Thoracic aorta (tissue), 2 donors: Measurements from ENCODE around the gene HMX1. TPM values are rescaled to one million over a fixed set of nuclear protein-coding genes. Genes with fewer than 3 reads are reported as not detected.

Experiments
- ATAC-seq: fragments of 150-250 bp; one replicate; pipeline ENCODE4 v1.8.0; 2017; ENCODE audit warnings: low read depth; ENCODE audit not compliant: insufficient number of reproducible peaks, low FRiP score
- DNase-seq: peaks from one replicate; pipeline ENCODE4 v3.0.0-alpha.2; 2020; ENCODE audit warnings: low spot score
- H3K27ac ChIP-seq, 2 donors: fragments of 200-600 bp; sonication (generic); 1 replicate in 1 of 2; 2 replicates in 1 of 2; pipeline ENCODE4 v1.5.1; 2016; ENCODE audit warnings: mild to moderate bottlenecking in 2 of 2, moderate library complexity in 2 of 2
- H3K27me3 ChIP-seq: fragments of 200-600 bp; sonication (generic); replicated peaks from 2 replicates; pipeline ENCODE4 v1.6.0; 2016; ENCODE audit warnings: mild to moderate bottlenecking; ENCODE audit not compliant: insufficient read depth
- H3K36me3 ChIP-seq: fragments of 200-600 bp; sonication (generic); one replicate; pipeline ENCODE4 v1.5.1; 2016
- H3K4me1 ChIP-seq, 2 donors: fragments of 200-600 bp; sonication (generic); 1 replicate in 1 of 2; 2 replicates in 1 of 2; pipeline versions ENCODE4 v1.5.1 to v1.6.0; 2016; ENCODE audit warnings: low read depth in 2 of 2, mild to moderate bottlenecking in 1 of 2; ENCODE audit not compliant: control insufficient read depth in 1 of 2
- H3K4me3 ChIP-seq: fragments of 200-600 bp; sonication (generic); 2 replicates; pipeline ENCODE4 v1.5.1; 2016; ENCODE audit warnings: mild to moderate bottlenecking
- H3K9me3 ChIP-seq: fragments of 200-600 bp; sonication (generic); 2 replicates; pipeline ENCODE4 v1.5.1; 2016
- total RNA-seq, 2 donors: library from RNA; depleted of rRNA; stranded (reverse); fragments of >200 nt; gene quantifications; one replicate each; pipeline versions ENCODE4 v1.1.0 to v1.2.3, GENCODE V29; 2016
- TF ChIP-seq, protein P1 (sequence below): fragments of 200-600 bp; sonication (generic); IDR thresholded peaks from one replicate; pipeline ENCODE4 v1.5.1; 2019; ENCODE audit warnings: antibody characterized with exemption

Gene HMX1
- total RNA-seq, 2 donors from 2014 or later: 0.28 TPM; not detected in 1

DNA sequence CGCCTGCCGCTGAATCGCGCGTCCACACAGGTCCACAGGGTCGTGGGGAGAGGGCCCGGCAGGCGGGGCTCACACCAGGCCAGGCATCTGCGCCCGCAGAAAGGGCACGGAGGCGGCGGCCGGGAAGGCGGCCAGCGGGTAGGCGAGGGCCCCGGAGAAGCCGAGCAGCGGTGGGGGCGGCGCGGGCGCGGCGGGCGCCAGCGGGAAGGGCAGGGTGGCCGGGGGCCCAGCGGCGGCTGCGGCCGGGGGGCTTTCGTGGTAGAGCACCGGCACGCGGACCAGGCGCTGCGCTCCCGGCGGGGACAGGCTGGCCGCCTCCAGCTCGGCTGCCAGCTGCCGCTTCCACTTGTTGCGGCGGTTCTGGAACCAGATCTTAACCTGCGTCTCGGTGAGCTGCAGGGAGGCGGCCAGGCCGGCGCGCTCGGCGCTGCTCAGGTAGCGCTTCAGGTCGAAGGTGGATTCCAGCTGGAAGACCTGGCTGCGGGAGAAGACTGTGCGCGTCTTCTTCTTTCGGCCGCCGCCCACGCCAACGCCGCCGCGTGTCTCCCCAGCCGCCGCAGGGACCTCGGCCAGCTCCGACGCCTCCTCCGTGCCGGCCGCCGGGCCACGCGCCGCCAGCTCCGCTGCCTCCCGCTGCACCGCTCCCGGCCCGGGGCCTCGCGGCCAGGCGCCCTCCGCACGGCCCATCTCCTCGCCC is 3.9 kb downstream of the HMX1 start:
- Histone ChIP-seq H3K9me3 (no peaks in the 10 kb centered on the region), H3K27me3 (peaks cover 8% of the 10 kb centered on the region), H3K4me1 (peaks cover 0 to 6% of the 10 kb centered on the region in 2 donors), H3K4me3 (no peak overlapping the region), H3K27ac (no peak overlapping the region), H3K36me3 (no peaks in the 10 kb centered on the region)
- DNase-seq (no peak), ATAC-seq (no peak)
- TF ChIP-seq, protein P1, sequence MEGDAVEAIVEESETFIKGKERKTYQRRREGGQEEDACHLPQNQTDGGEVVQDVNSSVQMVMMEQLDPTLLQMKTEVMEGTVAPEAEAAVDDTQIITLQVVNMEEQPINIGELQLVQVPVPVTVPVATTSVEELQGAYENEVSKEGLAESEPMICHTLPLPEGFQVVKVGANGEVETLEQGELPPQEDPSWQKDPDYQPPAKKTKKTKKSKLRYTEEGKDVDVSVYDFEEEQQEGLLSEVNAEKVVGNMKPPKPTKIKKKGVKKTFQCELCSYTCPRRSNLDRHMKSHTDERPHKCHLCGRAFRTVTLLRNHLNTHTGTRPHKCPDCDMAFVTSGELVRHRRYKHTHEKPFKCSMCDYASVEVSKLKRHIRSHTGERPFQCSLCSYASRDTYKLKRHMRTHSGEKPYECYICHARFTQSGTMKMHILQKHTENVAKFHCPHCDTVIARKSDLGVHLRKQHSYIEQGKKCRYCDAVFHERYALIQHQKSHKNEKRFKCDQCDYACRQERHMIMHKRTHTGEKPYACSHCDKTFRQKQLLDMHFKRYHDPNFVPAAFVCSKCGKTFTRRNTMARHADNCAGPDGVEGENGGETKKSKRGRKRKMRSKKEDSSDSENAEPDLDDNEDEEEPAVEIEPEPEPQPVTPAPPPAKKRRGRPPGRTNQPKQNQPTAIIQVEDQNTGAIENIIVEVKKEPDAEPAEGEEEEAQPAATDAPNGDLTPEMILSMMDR: no peak

DNA sequence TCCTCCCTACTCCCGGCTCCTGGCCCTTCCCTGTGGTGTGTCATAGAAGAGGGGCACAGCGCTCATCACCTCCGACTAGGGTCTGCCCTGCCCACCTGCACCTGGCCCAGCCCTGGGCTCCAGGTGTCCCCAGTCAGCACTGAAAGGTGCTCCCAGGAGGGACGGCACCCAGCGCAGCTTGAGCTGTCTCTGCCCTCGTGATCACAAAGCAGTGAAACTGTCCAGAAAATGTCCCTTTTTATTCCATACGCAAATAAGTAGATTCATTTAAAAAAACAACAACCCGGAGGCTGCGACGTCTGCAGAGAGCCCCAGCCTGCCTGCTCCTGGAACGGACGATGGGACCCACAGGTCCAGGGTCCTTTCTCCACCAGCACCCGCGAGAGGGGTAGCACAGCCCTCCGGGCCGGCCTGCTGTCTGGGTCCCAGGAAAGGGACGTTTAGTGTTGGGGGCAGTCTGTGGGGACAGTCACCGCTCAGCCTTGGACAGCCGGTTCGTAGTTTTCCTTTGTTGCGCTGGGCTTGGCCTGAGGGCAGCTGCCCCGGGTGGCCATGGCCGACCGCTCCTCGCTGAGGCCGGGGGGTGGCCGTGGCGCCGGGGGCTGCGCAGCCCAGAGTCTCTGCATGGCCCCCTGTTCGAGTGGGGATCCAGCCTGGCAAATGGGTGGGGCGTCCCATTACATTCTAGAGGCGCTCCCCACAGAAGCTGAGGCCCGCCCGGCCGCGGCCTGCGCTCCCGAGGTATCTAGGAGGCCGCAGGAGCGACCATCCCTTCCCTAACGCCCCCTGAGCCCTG is 4.6 kb downstream of the HMX1 start:
- H3K27me3 ChIP-seq: peaks cover 8% of the 10 kb centered on the region
- TF ChIP-seq, protein P1: no peak
- no peak overlapping the region for H3K4me3 ChIP-seq

DNA sequence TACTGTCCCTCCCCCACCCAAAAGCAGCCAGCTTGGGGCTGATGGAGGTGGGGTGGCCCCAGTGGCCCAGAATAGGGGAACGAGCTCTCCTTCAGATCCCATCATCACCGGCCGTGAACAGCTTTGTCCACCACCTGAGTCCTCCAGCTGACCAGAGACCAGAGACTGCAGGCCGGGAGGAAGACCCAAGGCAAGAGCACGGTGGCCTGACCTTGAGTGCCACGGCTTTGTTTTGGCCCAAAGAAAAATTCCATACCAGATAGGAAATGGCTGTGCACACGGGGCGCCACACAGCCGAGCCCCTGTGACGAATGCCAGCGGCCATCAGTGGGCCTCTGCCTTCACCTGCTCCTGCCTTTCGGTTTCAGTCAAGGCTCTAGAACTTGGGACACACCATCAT is 5.2 kb downstream of the HMX1 start:
- H3K36me3 ChIP-seq: no peaks in the 10 kb centered on the region
- TF ChIP-seq, protein P1: no peak
- H3K27ac ChIP-seq: no peak overlapping the region
- ATAC-seq (no peak), DNase-seq (no peak)
- H3K4me1 ChIP-seq: peaks cover 0 to 6% of the 10 kb centered on the region in 2 donors
- peaks cover 8% of the 10 kb centered on the region for H3K27me3 ChIP-seq
- H3K4me3 ChIP-seq: no peak overlapping the region
- H3K9me3 ChIP-seq: no peaks in the 10 kb centered on the region

More for the DNA sequence above, 4.6 kb downstream of the HMX1 start:
- Histone ChIP-seq H3K27ac (no peak overlapping the region), H3K36me3 (no peaks in the 10 kb centered on the region), H3K9me3 (no peaks in the 10 kb centered on the region), H3K4me1 (peaks cover 0 to 6% of the 10 kb centered on the region in 2 donors)
- no peak for DNase-seq
- ATAC-seq: no peak

DNA sequence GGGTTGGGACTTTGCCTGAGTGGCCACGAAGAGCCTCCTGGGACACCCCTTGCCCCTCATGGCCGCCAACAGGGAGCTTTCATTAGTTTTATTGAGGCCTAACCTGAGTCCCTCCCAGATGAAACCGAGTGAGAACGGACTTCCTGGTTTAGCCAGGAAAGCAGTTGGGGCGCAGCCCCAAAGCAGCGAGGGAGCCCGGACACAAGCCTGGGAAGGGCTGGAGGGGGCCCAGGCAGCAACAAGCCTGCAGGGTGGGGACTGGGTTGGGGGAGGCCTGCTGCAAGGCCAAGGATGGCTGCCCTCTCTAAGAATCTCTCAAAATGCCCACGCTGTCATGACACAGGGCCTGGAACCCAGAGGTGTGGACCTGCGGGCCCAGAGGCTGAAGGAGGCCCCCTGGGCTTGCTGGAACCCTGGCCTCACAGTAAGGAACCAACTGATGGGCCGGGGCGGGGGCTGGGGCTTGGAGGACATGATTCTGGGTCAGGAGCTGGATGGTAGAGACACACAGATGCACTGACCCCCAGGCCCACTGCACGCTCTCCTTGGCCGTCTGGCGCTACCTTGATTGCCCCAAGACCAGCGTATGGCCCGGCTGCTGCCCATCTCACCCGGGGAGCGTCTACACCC is 5.8 kb downstream of the HMX1 start:
- peaks cover 0 to 11% of the 10 kb centered on the region in 2 donors for H3K4me1 ChIP-seq
- TF ChIP-seq, protein P1: no peak
- H3K36me3 ChIP-seq: no peaks in the 10 kb centered on the region
- ATAC-seq (no peak), DNase-seq (no peak)
- H3K27ac ChIP-seq: no peak overlapping the region
- no peak overlapping the region for H3K4me3 ChIP-seq
- peaks cover 8% of the 10 kb centered on the region for H3K27me3 ChIP-seq
- no peaks in the 10 kb centered on the region for H3K9me3 ChIP-seq
